Stimulated activated naive CD8-positive, alpha-beta T cell treated with anti-CD3 and anti-CD28 coated beads, Interleukin-15, Interleukin-2, amounts not matched to agents 100 U/mL and 50 U/mL, for 24 hours (primary cell): Measurements from ENCODE around the gene RAPGEF4.

Experiments
- ATAC-seq: fragments of 150-1000 bp; cut with Tn5 transposase; one replicate; pipeline ENCODE4 v1.10.0; 2021
- DNase-seq: peaks from one replicate; pipeline ENCODE4 v3.0.0; 2021

Gene RAPGEF4

GRCh38 chr2:173101687-173102086 is 366.0 kb downstream of the RAPGEF4 start:
- DNase-seq (no peak), ATAC-seq (peak; percentile 40)
